ENCODE data around the gene XXYLT1. TPM values are rescaled to one million over a fixed set of nuclear protein-coding genes. Genes with fewer than 3 reads are reported as not detected.

The XXYLT1 gene
- total and polyA plus RNA-seq, 2 of the 8 experiments (the other 6 are each of a cell fraction or from before 2014, with no cell fraction given), result 18.9 to 23.8 TPM

GRCh38 chr3:195061756-195062655 is 209.0 kb downstream of the XXYLT1 start (continued):
- TF ChIP-seq RAD21 (IDR thresholded peaks at IDR 0.05 in 1 of 2, conservative IDR thresholded peaks at IDR 0.05 in 1 of 2; ENCODE audit: low read depth in 2 of 2, low read length in 2 of 2) (no peak), ATF2 (IDR thresholded peaks at IDR 0.05; ENCODE audit: low read length) (no peak), CHD2 (IDR thresholded peaks at IDR 0.05; ENCODE audit: low read length) (no peak)
